Esophagus muscularis mucosa (tissue), 3 donors: ENCODE data around the gene CDK14.

ENCODE experiments used
- CTCF ChIP-seq, 3 experiments: fragments of 200-600 bp in 2 of 3; fragments of 450-650 bp in 1 of 3; sonication (generic) in 2 of 3; IDR thresholded peaks; one replicate each; pipeline ENCODE4 v1.5.1; 2017 to 2019; ENCODE audit warnings: antibody characterized with exemption in 3 of 3, mild to moderate bottlenecking in 2 of 3, moderate library complexity in 1 of 3
- POLR2A ChIP-seq: fragments of 450-650 bp; IDR thresholded peaks from one replicate; pipeline ENCODE4 v1.6.1; 2017; ENCODE audit warnings: antibody characterized with exemption, moderate library complexity, mild to moderate bottlenecking, low read depth
- POLR2AphosphoS5 ChIP-seq, 2 donors: sonication (generic); formaldehyde crosslinking; IDR thresholded peaks; one replicate each; pipeline ENCODE4 v1.6.1; 2017; ENCODE audit warnings: antibody characterized with exemption in 2 of 2

GRCh38 chr7:90749262-90749661, 153.1 kb downstream of the CDK14 start:
- TF ChIP-seq CTCF (IDR thresholded peaks at IDR 0.05) (no peak), POLR2AphosphoS5 (IDR thresholded peaks at IDR 0.05) (no peak), POLR2A (no peak)
